Prostate gland (tissue), 2 donors: Measurements from ENCODE around the gene CDK5RAP1.
A peak's percentile ranks its signal among the peaks of the same experiment; 100 is the strongest.

Experiments used
- POLR2A ChIP-seq: fragments of 450-650 bp; IDR thresholded peaks from one replicate; pipeline ENCODE4 v1.6.1; 2016; ENCODE audit warnings: antibody characterized with exemption, mild to moderate bottlenecking
- TF ChIP-seq, protein P1 (sequence below), 4 experiments: fragments of 200-600 bp in 2 of 4; fragments of 450-650 bp in 2 of 4; sonication (generic) in 2 of 4; IDR thresholded peaks; 1 replicate in 3 of 4; 2 replicates in 1 of 4; pipeline ENCODE4 v1.5.1; 2016 to 2019; ENCODE audit warnings: antibody characterized with exemption in 4 of 4, mild to moderate bottlenecking in 2 of 4, moderate library complexity in 2 of 4

- TF ChIP-seq, protein P1, sequence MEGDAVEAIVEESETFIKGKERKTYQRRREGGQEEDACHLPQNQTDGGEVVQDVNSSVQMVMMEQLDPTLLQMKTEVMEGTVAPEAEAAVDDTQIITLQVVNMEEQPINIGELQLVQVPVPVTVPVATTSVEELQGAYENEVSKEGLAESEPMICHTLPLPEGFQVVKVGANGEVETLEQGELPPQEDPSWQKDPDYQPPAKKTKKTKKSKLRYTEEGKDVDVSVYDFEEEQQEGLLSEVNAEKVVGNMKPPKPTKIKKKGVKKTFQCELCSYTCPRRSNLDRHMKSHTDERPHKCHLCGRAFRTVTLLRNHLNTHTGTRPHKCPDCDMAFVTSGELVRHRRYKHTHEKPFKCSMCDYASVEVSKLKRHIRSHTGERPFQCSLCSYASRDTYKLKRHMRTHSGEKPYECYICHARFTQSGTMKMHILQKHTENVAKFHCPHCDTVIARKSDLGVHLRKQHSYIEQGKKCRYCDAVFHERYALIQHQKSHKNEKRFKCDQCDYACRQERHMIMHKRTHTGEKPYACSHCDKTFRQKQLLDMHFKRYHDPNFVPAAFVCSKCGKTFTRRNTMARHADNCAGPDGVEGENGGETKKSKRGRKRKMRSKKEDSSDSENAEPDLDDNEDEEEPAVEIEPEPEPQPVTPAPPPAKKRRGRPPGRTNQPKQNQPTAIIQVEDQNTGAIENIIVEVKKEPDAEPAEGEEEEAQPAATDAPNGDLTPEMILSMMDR (IDR thresholded peaks at IDR 0.05), result peak in 1 of 4 experiments; percentile 6
- no peak for TF ChIP-seq POLR2A
Measured at GRCh38 chr20:33443512-33444239, 42.4 kb upstream of the CDK5RAP1 start, which contains the start of gene SNTA1.
